Measurements from ENCODE around the gene TP53. TPM values are rescaled to one million over a fixed set of nuclear protein-coding genes. Genes with fewer than 3 reads are reported as not detected.

Gene TP53
- total RNA-seq, 4 donors from 2014 or later: 27.9 to 49.7 (median 31.7) TPM

GRCh38 chr17:7677388-7678067 is 9.8 kb downstream of the TP53 start:
- Histone ChIP-seq H3K9me3 (peaks cover 7 to 9% of the 10 kb centered on the region in 2 donors), H3K4me3 (no peak overlapping the region), H3K4me1 (no peaks in the 10 kb centered on the region), H3K27me3 (no peaks in the 10 kb centered on the region), H3K27ac (no peak overlapping the region), H3K36me3 (peaks cover 0 to 33% (median 16%) of the 10 kb centered on the region in 4 donors)
- DNase-seq: no peak
- 84 to 96% methylated on average over 4 to 10 of the region's 10 CpGs for WGBS, 2 donors (ENCODE audit: low coverage in 1 of 2)
- no peak for TF ChIP-seq CTCF (IDR thresholded peaks at IDR 0.05)
- TF ChIP-seq POLR2A (IDR thresholded peaks at IDR 0.05): no peak
- TF ChIP-seq EP300 (IDR thresholded peaks at IDR 0.05; ENCODE audit: low read depth): no peak
- intact Hi-C loops (cut with DNase I; ENCODE audit: low total_unique reads) (loop anchor here (1.0 kb wide), 1 partner anchor 18 kb away; no protein-coding TSS in a partner anchor), in situ Hi-C loops (cut with MboI; ENCODE audit: low pct_ligation_motif_present in 1 of 4, low pct_unique_long_range_greater_than_20kb in 1 of 4, low sequenced_read_pairs in 3 of 4) (no loop called here)

- no peak for DNase-seq
- Histone ChIP-seq H3K36me3 (peaks cover 0 to 41% (median 19%) of the 10 kb centered on the region in 4 donors), H3K27me3 (no peaks in the 10 kb centered on the region), H3K9me3 (peaks cover 7 to 9% of the 10 kb centered on the region in 2 donors), H3K4me1 (no peaks in the 10 kb centered on the region), H3K27ac (no peak overlapping the region), H3K4me3 (no peak overlapping the region)
- 86% methylated on average over 5 of the region's 5 CpGs; no CpG with 5 or more reads in 1 of the 2 donors for WGBS, 2 donors (ENCODE audit: low coverage in 1 of 2)
- TF ChIP-seq EP300 (IDR thresholded peaks at IDR 0.05; ENCODE audit: low read depth) (no peak), POLR2AphosphoS5 (IDR thresholded peaks at IDR 0.05) (no peak), POLR2A (IDR thresholded peaks at IDR 0.05) (no peak), CTCF (IDR thresholded peaks at IDR 0.05) (no peak)
- in situ Hi-C loops (cut with MboI; ENCODE audit: low pct_ligation_motif_present in 1 of 4, low pct_unique_long_range_greater_than_20kb in 1 of 4, low sequenced_read_pairs in 3 of 4) (no loop called here), intact Hi-C loops (cut with DNase I; ENCODE audit: low total_unique reads) (no loop called here)
Observed at GRCh38 chr17:7676533-7676932, 10.8 kb downstream of the TP53 start.

DNA sequence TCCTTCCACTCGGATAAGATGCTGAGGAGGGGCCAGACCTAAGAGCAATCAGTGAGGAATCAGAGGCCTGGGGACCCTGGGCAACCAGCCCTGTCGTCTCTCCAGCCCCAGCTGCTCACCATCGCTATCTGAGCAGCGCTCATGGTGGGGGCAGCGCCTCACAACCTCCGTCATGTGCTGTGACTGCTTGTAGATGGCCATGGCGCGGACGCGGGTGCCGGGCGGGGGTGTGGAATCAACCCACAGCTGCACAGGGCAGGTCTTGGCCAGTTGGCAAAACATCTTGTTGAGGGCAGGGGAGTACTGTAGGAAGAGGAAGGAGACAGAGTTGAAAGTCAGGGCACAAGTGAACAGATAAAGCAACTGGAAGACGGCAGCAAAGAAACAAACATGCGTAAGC is 12.4 kb downstream of the TP53 start:
- no peaks in the 10 kb centered on the region for H3K27me3 ChIP-seq
- in situ Hi-C loops (cut with MboI; ENCODE audit: low pct_ligation_motif_present in 1 of 4, low pct_unique_long_range_greater_than_20kb in 1 of 4, low sequenced_read_pairs in 3 of 4): no loop called here
- WGBS, 2 donors (ENCODE audit: low coverage in 1 of 2): 88 to 92% methylated on average over 8 to 14 of the region's 14 CpGs
- H3K9me3 ChIP-seq: peaks cover 7 to 9% of the 10 kb centered on the region in 2 donors
- H3K4me3 ChIP-seq: no peak overlapping the region
- H3K27ac ChIP-seq: no peak overlapping the region
- intact Hi-C loops (cut with DNase I; ENCODE audit: low total_unique reads): no loop called here
- TF ChIP-seq POLR2AphosphoS5 (IDR thresholded peaks at IDR 0.05) (no peak), EP300 (IDR thresholded peaks at IDR 0.05; ENCODE audit: low read depth) (no peak), POLR2A (IDR thresholded peaks at IDR 0.05) (no peak), CTCF (IDR thresholded peaks at IDR 0.05) (no peak)
- H3K36me3 ChIP-seq: peaks cover 0 to 57% (median 26%) of the 10 kb centered on the region in 4 donors
- no peak for DNase-seq
- no peaks in the 10 kb centered on the region for H3K4me1 ChIP-seq

DNA sequence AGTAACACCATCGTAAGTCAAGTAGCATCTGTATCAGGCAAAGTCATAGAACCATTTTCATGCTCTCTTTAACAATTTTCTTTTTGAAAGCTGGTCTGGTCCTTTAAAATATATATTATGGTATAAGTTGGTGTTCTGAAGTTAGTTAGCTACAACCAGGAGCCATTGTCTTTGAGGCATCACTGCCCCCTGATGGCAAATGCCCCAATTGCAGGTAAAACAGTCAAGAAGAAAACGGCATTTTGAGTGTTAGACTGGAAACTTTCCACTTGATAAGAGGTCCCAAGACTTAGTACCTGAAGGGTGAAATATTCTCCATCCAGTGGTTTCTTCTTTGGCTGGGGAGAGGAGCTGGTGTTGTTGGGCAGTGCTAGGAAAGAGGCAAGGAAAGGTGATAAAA is 14.1 kb downstream of the TP53 start:
- DNase-seq: peak; percentile 15
- Histone ChIP-seq H3K9me3 (peaks cover 7 to 9% of the 10 kb centered on the region in 2 donors), H3K27ac (no peak overlapping the region), H3K27me3 (no peaks in the 10 kb centered on the region), H3K4me3 (no peak overlapping the region), H3K36me3 (peaks cover 0 to 59% (median 26%) of the 10 kb centered on the region in 4 donors), H3K4me1 (no peaks in the 10 kb centered on the region)
- TF ChIP-seq POLR2A (IDR thresholded peaks at IDR 0.05) (no peak), POLR2AphosphoS5 (IDR thresholded peaks at IDR 0.05) (no peak), EP300 (IDR thresholded peaks at IDR 0.05; ENCODE audit: low read depth) (no peak), CTCF (IDR thresholded peaks at IDR 0.05) (peak in 4 of 5 experiments; percentile 37 to 44 (median 39))
- in situ Hi-C loops (cut with MboI; ENCODE audit: low pct_ligation_motif_present in 1 of 4, low pct_unique_long_range_greater_than_20kb in 1 of 4, low sequenced_read_pairs in 3 of 4) (no loop called here), intact Hi-C loops (cut with DNase I; ENCODE audit: low total_unique reads) (no loop called here)
- WGBS, 2 donors (ENCODE audit: low coverage in 1 of 2): 94 to 96% methylated on average over 2 of the region's 2 CpGs

Data from transverse colon (tissue), 4 donors.